Mucosa of descending colon (tissue), 3 donors: ENCODE results near the gene TCERG1L. TPM values are rescaled to one million over a fixed set of nuclear protein-coding genes. Genes with fewer than 3 reads are reported as not detected.

ENCODE experiments used
- ATAC-seq: fragments of 200-7000 bp; cut with Tn5 transposase; one replicate; pipeline ENCODE4 v1.9.1; 2020; ENCODE audit warnings: mild to moderate bottlenecking, moderate library complexity
- DNase-seq, 3 donors: peaks; one replicate each; pipeline ENCODE4 v3.0.0-alpha.2; 2020
- H3K36me3 ChIP-seq: fragments of 200-600 bp; one replicate; pipeline ENCODE4 v1.8.0; 2021; ENCODE audit warnings: low read depth, mild to moderate bottlenecking
- H3K4me1 ChIP-seq: fragments of 200-600 bp; one replicate; pipeline ENCODE4 v1.8.0; 2021; ENCODE audit warnings: low read depth, mild to moderate bottlenecking
- H3K4me3 ChIP-seq: fragments of 200-600 bp; one replicate; pipeline ENCODE4 v1.8.0; 2021; ENCODE audit warnings: mild to moderate bottlenecking
- H3K9me3 ChIP-seq: fragments of 200-600 bp; one replicate; pipeline ENCODE4 v1.8.0; 2021; ENCODE audit warnings: mild to moderate bottlenecking
- intact Hi-C, 2 donors: fragments of 100-400 bp; cut with DNase I in 1 of 2; cut with micrococcal nuclease in 1 of 2; formaldehyde crosslinking; loops; one replicate each; pipeline versions ENCODE4 v1.11.0 to v1.11.1; 2022; cut with DNase I, micrococcal nuclease
- total RNA-seq, 3 donors: library from RNA; stranded (reverse); fragmentation: NEBNext Ultra II Directional in 2 of 3; extraction: Animal tissue kit (Norgen Biotek cat#: 25700) in 2 of 3; gene quantifications; one replicate each; pipeline versions ENCODE4 v1.2.1 to v1.2.4, GENCODE V29; 2021 to 2023
- TF ChIP-seq, protein P1 (sequence below): fragments of 200-600 bp; IDR thresholded peaks from one replicate; pipeline ENCODE4 v1.8.0; 2022; ENCODE audit warnings: antibody characterized with exemption, mild to moderate bottlenecking
- donor health status: DM: no; HTN: no; CAD: no; lungs with moderate emphysema.
- donor health status: DM: no; HTN: no; CAD: no.
- donor health status: DM: no; HTN: yes; CAD: no.

TCERG1L gene
- total RNA-seq, 3 donors from 2014 or later = not detected

DNA sequence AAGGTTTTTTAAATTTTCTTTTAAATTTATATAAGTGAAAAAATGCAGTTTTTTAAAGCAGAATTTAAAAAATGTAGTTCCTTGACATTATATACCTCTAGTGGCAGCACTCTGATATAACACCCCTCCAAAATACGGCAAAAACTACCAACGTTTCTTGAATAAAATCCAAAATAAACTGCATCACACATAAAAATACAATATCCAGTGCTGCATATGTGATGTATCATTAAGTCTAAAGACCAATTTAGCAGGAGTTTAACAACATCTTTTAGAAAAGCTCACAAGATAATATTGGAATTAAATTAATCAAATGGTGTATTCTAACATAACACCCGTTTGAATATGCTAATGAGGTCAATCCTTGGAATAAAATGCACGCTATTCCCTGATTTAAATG, 1.4 kb downstream of the TCERG1L start:
- DNase-seq = no peak
- Histone ChIP-seq H3K36me3 (no peaks in the 10 kb centered on the region), H3K4me3 (no peak overlapping the region), H3K4me1 (no peaks in the 10 kb centered on the region), H3K9me3 (peaks cover 4% of the 10 kb centered on the region)
- ATAC-seq = no peak
- intact Hi-C loops = no loop called here
- TF ChIP-seq, protein P1, sequence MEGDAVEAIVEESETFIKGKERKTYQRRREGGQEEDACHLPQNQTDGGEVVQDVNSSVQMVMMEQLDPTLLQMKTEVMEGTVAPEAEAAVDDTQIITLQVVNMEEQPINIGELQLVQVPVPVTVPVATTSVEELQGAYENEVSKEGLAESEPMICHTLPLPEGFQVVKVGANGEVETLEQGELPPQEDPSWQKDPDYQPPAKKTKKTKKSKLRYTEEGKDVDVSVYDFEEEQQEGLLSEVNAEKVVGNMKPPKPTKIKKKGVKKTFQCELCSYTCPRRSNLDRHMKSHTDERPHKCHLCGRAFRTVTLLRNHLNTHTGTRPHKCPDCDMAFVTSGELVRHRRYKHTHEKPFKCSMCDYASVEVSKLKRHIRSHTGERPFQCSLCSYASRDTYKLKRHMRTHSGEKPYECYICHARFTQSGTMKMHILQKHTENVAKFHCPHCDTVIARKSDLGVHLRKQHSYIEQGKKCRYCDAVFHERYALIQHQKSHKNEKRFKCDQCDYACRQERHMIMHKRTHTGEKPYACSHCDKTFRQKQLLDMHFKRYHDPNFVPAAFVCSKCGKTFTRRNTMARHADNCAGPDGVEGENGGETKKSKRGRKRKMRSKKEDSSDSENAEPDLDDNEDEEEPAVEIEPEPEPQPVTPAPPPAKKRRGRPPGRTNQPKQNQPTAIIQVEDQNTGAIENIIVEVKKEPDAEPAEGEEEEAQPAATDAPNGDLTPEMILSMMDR = no peak

DNA sequence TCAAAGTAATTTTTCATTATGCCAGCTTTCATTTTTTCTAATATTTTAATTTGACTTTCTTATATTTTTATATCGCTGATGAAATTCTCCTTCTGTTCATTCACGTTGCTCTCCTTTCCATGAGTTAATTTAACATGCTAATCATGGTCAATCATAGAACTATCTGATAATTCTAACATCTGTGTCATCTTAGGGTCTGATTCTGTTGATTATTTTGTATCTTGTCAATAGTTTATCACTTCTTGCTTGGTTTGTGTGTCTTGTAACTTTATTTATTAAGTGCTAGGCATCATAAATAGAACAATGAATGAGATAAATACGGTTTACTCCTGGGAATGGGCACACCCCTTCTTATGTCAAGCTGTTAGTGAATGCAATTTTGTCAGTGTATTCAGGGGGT, 11.0 kb downstream of the TCERG1L start:
- Histone ChIP-seq H3K9me3 (peaks cover 20% of the 10 kb centered on the region), H3K4me1 (no peaks in the 10 kb centered on the region), H3K4me3 (no peak overlapping the region), H3K36me3 (no peaks in the 10 kb centered on the region)
- no peak for ATAC-seq
- intact Hi-C loops = no loop called here
- TF ChIP-seq, protein P1 = no peak
- no peak for DNase-seq

DNA sequence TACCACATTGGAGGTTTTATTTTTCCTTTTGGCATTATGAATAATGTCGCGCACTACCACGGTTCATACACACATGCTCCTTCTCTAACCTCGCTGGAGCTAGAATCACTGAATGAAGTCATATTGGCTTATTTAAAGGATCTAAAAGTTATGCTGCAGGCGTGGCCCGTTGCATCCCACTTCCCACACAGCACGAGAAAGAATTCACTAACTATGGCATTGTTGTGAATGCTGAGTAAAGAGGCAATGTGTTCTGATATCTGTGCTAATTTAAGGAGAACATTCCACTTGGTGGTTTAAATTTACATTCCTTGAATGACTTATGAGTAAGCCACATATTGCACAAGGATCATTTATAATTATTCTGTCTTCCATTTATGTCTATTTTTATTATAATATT, 20.7 kb downstream of the TCERG1L start:
- Histone ChIP-seq H3K9me3 (peaks cover 3% of the 10 kb centered on the region), H3K36me3 (no peaks in the 10 kb centered on the region), H3K4me1 (no peaks in the 10 kb centered on the region), H3K4me3 (no peak overlapping the region)
- intact Hi-C loops = no loop called here
- ATAC-seq = no peak
- no peak for DNase-seq
- TF ChIP-seq, protein P1 = no peak

DNA sequence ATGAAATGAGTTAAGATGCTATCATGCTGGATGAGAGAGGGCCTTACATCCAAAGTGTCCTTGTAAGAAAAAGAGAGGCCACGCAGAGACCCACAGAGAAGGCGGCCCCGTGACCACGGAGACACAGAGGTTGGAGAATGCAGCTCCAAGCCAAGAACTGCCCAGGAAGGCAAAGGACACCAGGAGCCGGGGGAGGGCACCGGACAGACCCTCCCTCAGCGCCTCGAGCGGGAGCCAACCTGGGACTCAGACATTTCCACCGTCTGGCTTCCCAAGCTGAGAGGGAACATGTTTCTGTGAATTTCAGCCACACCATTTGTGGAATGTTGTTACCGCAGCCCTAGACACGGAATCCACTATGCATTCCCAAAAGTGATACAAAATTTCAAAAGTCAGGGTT, 22.9 kb downstream of the TCERG1L start:
- DNase-seq (no peak), ATAC-seq (no peak)
- no peaks in the 10 kb centered on the region for H3K36me3 ChIP-seq
- TF ChIP-seq, protein P1 = no peak
- intact Hi-C loops = no loop called here
- no peaks in the 10 kb centered on the region for H3K9me3 ChIP-seq
- no peaks in the 10 kb centered on the region for H3K4me1 ChIP-seq
- no peak overlapping the region for H3K4me3 ChIP-seq

DNA sequence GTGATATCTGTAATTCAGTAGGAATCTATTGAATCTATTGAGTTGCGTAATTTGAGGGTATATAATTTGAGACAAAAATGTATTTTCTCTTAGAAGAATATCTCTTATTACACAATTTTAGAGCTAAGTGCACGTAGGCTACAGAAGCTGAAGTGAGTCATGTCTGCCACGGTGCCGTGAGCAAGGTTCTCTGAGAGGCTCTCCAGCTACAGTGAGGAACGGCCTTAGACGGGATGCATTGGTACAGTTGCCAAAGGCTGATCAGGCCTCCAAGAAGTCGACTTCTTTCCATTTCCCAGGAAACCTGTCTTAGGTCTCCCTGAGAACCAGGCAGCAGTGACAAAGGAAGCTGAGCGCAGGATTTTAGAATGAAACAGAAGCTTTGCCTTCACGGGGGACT, 28.6 kb downstream of the TCERG1L start:
- DNase-seq (no peak), ATAC-seq (no peak)
- Histone ChIP-seq H3K4me1 (no peaks in the 10 kb centered on the region), H3K36me3 (no peaks in the 10 kb centered on the region), H3K4me3 (no peak overlapping the region), H3K9me3 (peaks cover 5% of the 10 kb centered on the region)
- TF ChIP-seq, protein P1 = no peak
- intact Hi-C loops = no loop called here

DNA sequence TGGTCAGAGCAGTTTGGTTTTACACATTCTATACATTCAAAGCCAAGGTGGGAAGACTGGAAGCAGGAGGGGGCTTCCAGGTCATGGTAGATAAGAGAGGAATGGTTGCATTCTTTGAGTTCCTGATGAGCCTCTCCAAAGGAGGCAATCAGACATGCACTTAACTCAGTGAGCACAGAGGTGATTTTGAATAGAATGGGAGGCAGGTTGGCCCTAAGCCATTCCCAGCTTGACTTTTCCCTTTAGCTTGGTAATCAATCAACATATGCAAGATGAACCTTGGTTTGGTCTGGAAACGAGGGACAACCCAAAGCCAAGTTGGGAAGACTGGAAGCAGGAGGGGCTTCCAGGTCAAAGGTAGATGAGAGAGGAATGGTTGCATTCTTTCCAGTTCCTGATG, 31.4 kb downstream of the TCERG1L start:
- Histone ChIP-seq H3K9me3 (peaks cover 5% of the 10 kb centered on the region), H3K4me3 (no peak overlapping the region), H3K36me3 (no peaks in the 10 kb centered on the region), H3K4me1 (no peaks in the 10 kb centered on the region)
- DNase-seq (no peak), ATAC-seq (no peak)
- TF ChIP-seq, protein P1 = no peak
- intact Hi-C loops = no loop called here
